SH-SY5Y (cell line): Measurements from ENCODE around the gene OPRD1.

ENCODE experiments used
- GATA2 ChIP-seq: IDR thresholded peaks from 2 replicates; pipeline ENCODE4 v1.6.1; 2011; ENCODE audit warnings: mild to moderate bottlenecking, low read depth, low read length
- GATA3 ChIP-seq: IDR thresholded peaks from 2 replicates; pipeline ENCODE4 v1.6.1; 2011; ENCODE audit warnings: low read depth, mild to moderate bottlenecking, low read length, moderate library complexity

DNA sequence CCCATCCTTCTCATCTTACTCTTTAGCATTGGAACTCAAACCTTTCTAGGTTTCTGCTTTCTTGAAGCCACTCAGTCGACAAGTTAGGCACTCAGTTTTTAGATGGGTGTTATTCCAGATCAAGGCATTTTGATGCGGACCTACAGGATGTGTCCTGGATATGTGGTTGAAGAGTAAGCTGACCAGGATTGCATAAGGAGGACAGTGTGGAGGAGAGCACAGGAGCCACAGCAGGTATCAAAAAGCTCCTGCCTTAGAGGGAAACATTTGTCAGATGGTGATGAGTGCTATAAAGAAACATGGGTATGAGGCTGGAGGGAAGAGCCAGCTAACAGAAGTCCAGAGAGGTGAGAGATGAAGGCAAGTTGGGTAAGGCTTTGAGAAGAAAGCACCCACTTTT lies 33.9 kb upstream of the OPRD1 start:
- no peak for TF ChIP-seq GATA3
- TF ChIP-seq GATA2 = no peak
